ENCODE results near the gene PROK1.
"Not testable (repeated sequence)": the region's sequence is repeated elsewhere in the genome, so short reads cannot be mapped to it uniquely, and the experiment has no call there.

PROK1 gene

GRCh38 chr1:110434946-110435345 is 16.0 kb upstream of the PROK1 start:
- no peak for DNase-seq

GRCh38 chr1:110436635-110437034 is 14.3 kb upstream of the PROK1 start:
- no peak for DNase-seq

- not testable (repeated sequence) for DNase-seq
These were observed 13.2 kb upstream of the PROK1 start for GRCh38 chr1:110437645-110438299.

GRCh38 chr1:110438893-110439292 is 12.1 kb upstream of the PROK1 start:
- DNase-seq = no peak

- not testable (repeated sequence) for DNase-seq
These were observed 11.1 kb upstream of the PROK1 start for GRCh38 chr1:110439873-110440272.

GRCh38 chr1:110440877-110441276 is 10.1 kb upstream of the PROK1 start:
- no peak for DNase-seq

GRCh38 chr1:110441888-110442287 is 9.1 kb upstream of the PROK1 start:
- DNase-seq = no peak

- DNase-seq = no peak
These were observed 7.5 kb upstream of the PROK1 start for GRCh38 chr1:110443451-110443850.

GRCh38 chr1:110444561-110444960 is 6.4 kb upstream of the PROK1 start:
- DNase-seq = no peak

GRCh38 chr1:110449661-110450651 is 993 bp upstream of the PROK1 start:
- no peak for DNase-seq

GRCh38 chr1:110452330-110452729 is 1.4 kb downstream of the PROK1 start:
- no peak for DNase-seq

- DNase-seq = no peak
These were observed 2.9 kb downstream of the PROK1 start for GRCh38 chr1:110453829-110454228.

GRCh38 chr1:110454328-110454727 is 3.4 kb downstream of the PROK1 start:
- DNase-seq = no peak

- no peak for DNase-seq
These were observed 4.2 kb downstream of the PROK1 start for GRCh38 chr1:110455151-110455550.

GRCh38 chr1:110457206-110457605 is 6.3 kb downstream of the PROK1 start:
- no peak for DNase-seq

- peak; percentile 64 to 71 for DNase-seq
These were observed 9.6 kb downstream of the PROK1 start for GRCh38 chr1:110460253-110461220.

GRCh38 chr1:110462093-110462492 is 11.1 kb downstream of the PROK1 start:
- DNase-seq = no peak

- DNase-seq = no peak
These were observed 12.0 kb downstream of the PROK1 start for GRCh38 chr1:110462964-110463363.

- no peak for DNase-seq
These were observed 12.8 kb downstream of the PROK1 start for GRCh38 chr1:110463725-110464124.

GRCh38 chr1:110464340-110464739 is 13.4 kb downstream of the PROK1 start:
- DNase-seq = no peak

- DNase-seq = no peak
These were observed 14.3 kb downstream of the PROK1 start for GRCh38 chr1:110465038-110465813.

- no peak for DNase-seq
These were observed 14.9 kb downstream of the PROK1 start for GRCh38 chr1:110465814-110466380.
